LNCaP clone FGC (cell line): ENCODE measurements around the gene BLM.

ENCODE experiments used
- DNase-seq: peaks from one replicate; pipeline ENCODE4 v3.0.0-alpha.2; 2011; ENCODE audit warnings: low read depth
- H3K4me3 ChIP-seq: 2 replicates; pipeline ENCODE4 v1.5.1; 2011; ENCODE audit warnings: mild to moderate bottlenecking, low read depth, low read length, control low read depth
- CTCF ChIP-seq: IDR thresholded peaks from 2 replicates; pipeline ENCODE4 v1.5.1; 2012; ENCODE audit warnings: mild to moderate bottlenecking; ENCODE audit not compliant: control insufficient read depth, insufficient read depth; ENCODE audit errors: extremely low read depth

BLM gene

GRCh38 chr15:90711842-90712241, 5.3 kb upstream of the BLM start:
- no peak for TF ChIP-seq CTCF
- H3K4me3 ChIP-seq: no peak overlapping the region
- no peak for DNase-seq

GRCh38 chr15:90713081-90713480, 4.1 kb upstream of the BLM start:
- TF ChIP-seq CTCF: no peak
- no peak for DNase-seq
- no peak overlapping the region for H3K4me3 ChIP-seq

GRCh38 chr15:90716317-90716975, 700 bp upstream of the BLM start:
- DNase-seq: no peak
- no peak for TF ChIP-seq CTCF
- peak overlapping the region; percentile 98 for H3K4me3 ChIP-seq

GRCh38 chr15:90718232-90718631, 1.1 kb downstream of the BLM start:
- TF ChIP-seq CTCF: no peak
- no peak for DNase-seq
- peak overlapping the region; percentile 98 for H3K4me3 ChIP-seq

GRCh38 chr15:90720131-90720530, 3.0 kb downstream of the BLM start:
- DNase-seq: no peak
- TF ChIP-seq CTCF: no peak
- no peak overlapping the region for H3K4me3 ChIP-seq

- DNase-seq: no peak
- no peak for TF ChIP-seq CTCF
- no peak overlapping the region for H3K4me3 ChIP-seq
Measured at GRCh38 chr15:90729261-90729660, 12.1 kb downstream of the BLM start.

- no peak for TF ChIP-seq CTCF
Measured at GRCh38 chr15:90730290-90730689, 13.1 kb downstream of the BLM start.

More at GRCh38 chr15:90730290-90730689, 13.1 kb downstream of the BLM start:
- DNase-seq: no peak
- H3K4me3 ChIP-seq: no peak overlapping the region
